ENCODE measurements around the gene TPRN. TPM values are rescaled to one million over a fixed set of nuclear protein-coding genes. Genes with fewer than 3 reads are reported as not detected.

The TPRN gene
- total RNA-seq, 6 experiments from 2014 or later, result 9.9 to 18.1 (median 13.3) TPM

GRCh38 chr9:137188490-137189296, 11.8 kb downstream of the TPRN start, which contains the start of the genes ANAPC2 and SSNA1:
Gene ANAPC2 (minus strand): TSS chr9:137188560. CDS start chr9:137188532, 28 bp downstream.
Gene SSNA1 (plus strand): TSS chr9:137188676. CDS start chr9:137188727, 51 bp downstream.
- Mint-ChIP-seq H3K4me1 (ENCODE audit: low read depth) (peaks cover 32% of the 10 kb centered on the region), H3K4me3 (peak within 1 kb of the TSS; percentile 97)

GRCh38 chr9:137188086-137188489, 12.5 kb downstream of the TPRN start:
- H3K36me3 Mint-ChIP-seq (ENCODE audit: low read depth), result no peaks in the 10 kb centered on the region; the same call in none of the 2 replicates
- H3K27me3 Mint-ChIP-seq (ENCODE audit: insufficient read depth), result peaks cover 3% of the 10 kb centered on the region
- H3K4me1 Mint-ChIP-seq (ENCODE audit: low read depth), result peaks cover 32% of the 10 kb centered on the region
- DNase-seq, result no peak
- no peaks in the 10 kb centered on the region for H3K9me3 Mint-ChIP-seq
- no peak for TF ChIP-seq CTCF (IDR thresholded peaks at IDR 0.05)
- H3K27ac Mint-ChIP-seq, result peak overlapping the region; percentile 94
- H3K4me3 Mint-ChIP-seq, result peak overlapping the region; percentile 97

More at GRCh38 chr9:137188490-137189296, 11.8 kb downstream of the TPRN start, which contains the start of the genes ANAPC2 and SSNA1:
- H3K27me3 Mint-ChIP-seq (ENCODE audit: insufficient read depth), result peaks cover 3% of the 10 kb centered on the region
- peak; percentile 91 for DNase-seq
- no peaks in the 10 kb centered on the region; the same call in none of the 2 replicates for H3K36me3 Mint-ChIP-seq (ENCODE audit: low read depth)
- peak; percentile 65 for TF ChIP-seq CTCF (IDR thresholded peaks at IDR 0.05)
- peak within 1 kb of the TSS; percentile 94 for H3K27ac Mint-ChIP-seq
- no peaks in the 10 kb centered on the region for H3K9me3 Mint-ChIP-seq

- no peaks in the 10 kb centered on the region; the same call in none of the 2 replicates for H3K36me3 Mint-ChIP-seq (ENCODE audit: low read depth)
- TF ChIP-seq CTCF (IDR thresholded peaks at IDR 0.05), result no peak
- H3K4me3 Mint-ChIP-seq, result peak overlapping the region; percentile 97
- no peak for DNase-seq
- peaks cover 32% of the 10 kb centered on the region for H3K4me1 Mint-ChIP-seq (ENCODE audit: low read depth)
- H3K27me3 Mint-ChIP-seq (ENCODE audit: insufficient read depth), result peaks cover 3% of the 10 kb centered on the region
- no peaks in the 10 kb centered on the region for H3K9me3 Mint-ChIP-seq
- H3K27ac Mint-ChIP-seq, result peak overlapping the region; percentile 94
These were observed 13.2 kb downstream of the TPRN start for GRCh38 chr9:137187386-137187785.

GRCh38 chr9:137186385-137186784, 14.2 kb downstream of the TPRN start:
- Mint-ChIP-seq H3K36me3 (ENCODE audit: low read depth) (peaks cover 4% of the 10 kb centered on the region), H3K27me3 (ENCODE audit: insufficient read depth) (peaks cover 6% of the 10 kb centered on the region; the same call in 1 of the 2 replicates), H3K4me3 (peak overlapping the region; percentile 97), H3K27ac (no peak overlapping the region), H3K9me3 (no peaks in the 10 kb centered on the region), H3K4me1 (ENCODE audit: low read depth) (peaks cover 32% of the 10 kb centered on the region)
- no peak for TF ChIP-seq CTCF (IDR thresholded peaks at IDR 0.05)
- no peak for DNase-seq

GRCh38 chr9:137185921-137186320, 14.6 kb downstream of the TPRN start:
- no peak overlapping the region for H3K27ac Mint-ChIP-seq
- no peaks in the 10 kb centered on the region for H3K9me3 Mint-ChIP-seq
- H3K27me3 Mint-ChIP-seq (ENCODE audit: insufficient read depth), result peaks cover 6% of the 10 kb centered on the region; the same call in 1 of the 2 replicates
- no peak for TF ChIP-seq CTCF (IDR thresholded peaks at IDR 0.05)
- no peak overlapping the region for H3K4me3 Mint-ChIP-seq
- peaks cover 31% of the 10 kb centered on the region for H3K4me1 Mint-ChIP-seq (ENCODE audit: low read depth)
- peaks cover 4% of the 10 kb centered on the region for H3K36me3 Mint-ChIP-seq (ENCODE audit: low read depth)
- DNase-seq, result no peak

Data from HFFc6 (cell line).